ENCODE measurements around the gene NOC2L. TPM values are rescaled to one million over a fixed set of nuclear protein-coding genes. Genes with fewer than 3 reads are reported as not detected.

The NOC2L gene
- total RNA-seq, 1 donor from 2014 or later: 42.5 TPM

DNA sequence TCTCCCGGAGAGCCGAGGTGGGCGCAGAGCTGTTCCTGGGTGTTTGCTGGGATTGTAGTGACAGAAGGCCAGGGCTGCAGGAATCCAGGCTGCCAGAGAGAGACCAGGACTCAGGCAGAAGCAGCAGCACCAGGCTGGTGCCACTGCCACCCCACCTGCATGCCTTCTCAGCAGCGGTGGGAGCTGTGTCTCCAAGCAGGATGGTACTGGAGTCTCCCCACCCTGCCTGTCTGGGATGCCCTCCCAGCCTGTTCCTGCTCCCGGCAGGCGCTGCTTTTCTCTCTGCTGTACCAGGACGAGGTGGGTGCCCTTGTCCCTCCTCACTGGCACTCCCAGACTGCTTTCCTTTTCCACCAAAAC, 45.3 kb upstream of the NOC2L start:
- Histone ChIP-seq H3K27ac (no peak overlapping the region), H3K4me1 (peaks cover 46% of the 10 kb centered on the region), H3K36me3 (no peaks in the 10 kb centered on the region), H3K9me3 (no peaks in the 10 kb centered on the region), H3K27me3 (no peaks in the 10 kb centered on the region), H3K4me3 (no peak overlapping the region)
- intact Hi-C loops (cut with DNase I): no loop called here
- DNase-seq (ENCODE audit: extremely low spot score in 2 of 2): peak in 1 of 2 donors; percentile 81
- TF ChIP-seq POLR2A (IDR thresholded peaks at IDR 0.05) (no peak), POLR2AphosphoS5 (IDR thresholded peaks at IDR 0.05; ENCODE audit: insufficient read depth in 1 of 2, low read depth in 1 of 2) (no peak)
- TF ChIP-seq, protein P1, sequence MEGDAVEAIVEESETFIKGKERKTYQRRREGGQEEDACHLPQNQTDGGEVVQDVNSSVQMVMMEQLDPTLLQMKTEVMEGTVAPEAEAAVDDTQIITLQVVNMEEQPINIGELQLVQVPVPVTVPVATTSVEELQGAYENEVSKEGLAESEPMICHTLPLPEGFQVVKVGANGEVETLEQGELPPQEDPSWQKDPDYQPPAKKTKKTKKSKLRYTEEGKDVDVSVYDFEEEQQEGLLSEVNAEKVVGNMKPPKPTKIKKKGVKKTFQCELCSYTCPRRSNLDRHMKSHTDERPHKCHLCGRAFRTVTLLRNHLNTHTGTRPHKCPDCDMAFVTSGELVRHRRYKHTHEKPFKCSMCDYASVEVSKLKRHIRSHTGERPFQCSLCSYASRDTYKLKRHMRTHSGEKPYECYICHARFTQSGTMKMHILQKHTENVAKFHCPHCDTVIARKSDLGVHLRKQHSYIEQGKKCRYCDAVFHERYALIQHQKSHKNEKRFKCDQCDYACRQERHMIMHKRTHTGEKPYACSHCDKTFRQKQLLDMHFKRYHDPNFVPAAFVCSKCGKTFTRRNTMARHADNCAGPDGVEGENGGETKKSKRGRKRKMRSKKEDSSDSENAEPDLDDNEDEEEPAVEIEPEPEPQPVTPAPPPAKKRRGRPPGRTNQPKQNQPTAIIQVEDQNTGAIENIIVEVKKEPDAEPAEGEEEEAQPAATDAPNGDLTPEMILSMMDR (IDR thresholded peaks at IDR 0.05): no peak

DNA sequence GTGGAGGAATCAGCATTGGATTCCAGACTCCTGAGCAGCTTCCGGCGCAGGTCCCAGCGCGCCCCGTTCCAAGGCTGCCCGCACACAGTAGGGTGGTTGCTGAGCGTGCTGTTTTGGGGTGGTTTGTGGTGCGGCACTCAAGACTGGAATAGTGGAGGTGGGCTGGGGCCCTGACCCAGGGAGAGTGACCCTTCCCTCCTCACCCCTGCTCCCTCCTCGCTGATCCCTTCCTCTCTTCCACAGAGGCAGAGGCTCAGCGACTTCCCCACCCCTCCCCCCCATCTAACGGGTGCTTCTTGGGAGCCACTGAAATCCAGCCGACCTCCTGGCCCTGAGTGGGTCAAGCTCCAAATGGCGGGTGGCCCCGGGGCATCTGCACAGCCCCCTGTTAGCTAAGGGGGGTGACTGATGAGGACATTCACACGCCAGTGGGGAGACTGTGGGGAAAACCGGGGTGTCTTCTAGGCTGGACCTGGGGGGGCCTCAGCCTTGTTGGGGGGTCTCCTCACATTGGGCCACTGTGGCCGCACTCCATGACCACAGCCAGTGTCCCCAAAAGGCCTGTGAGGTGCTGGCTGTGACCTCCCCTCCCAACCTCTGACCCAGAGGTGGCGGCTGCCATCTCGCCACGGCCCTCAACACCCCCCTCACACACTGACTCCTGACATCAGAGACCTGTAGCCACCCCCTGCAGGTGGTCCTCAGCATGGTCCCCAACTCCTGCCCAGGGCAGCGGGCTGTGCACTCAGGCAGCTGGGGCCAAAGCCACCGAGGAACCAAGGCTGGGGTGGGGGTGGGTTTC, 44.8 kb upstream of the NOC2L start:
- no peak for DNase-seq (ENCODE audit: extremely low spot score in 2 of 2)
- Histone ChIP-seq H3K27me3 (no peaks in the 10 kb centered on the region), H3K4me1 (peaks cover 48% of the 10 kb centered on the region)

GRCh38 chr1:1001057-1001783, 42.2 kb upstream of the NOC2L start:
- DNase-seq (ENCODE audit: extremely low spot score in 2 of 2): peak in 1 of 2 donors; percentile 87
- peaks cover 52% of the 10 kb centered on the region for H3K4me1 ChIP-seq
- peak overlapping the region; percentile 99 for H3K27ac ChIP-seq
- intact Hi-C loops (cut with DNase I): no loop called here
- H3K9me3 ChIP-seq: no peaks in the 10 kb centered on the region
- TF ChIP-seq POLR2A (IDR thresholded peaks at IDR 0.05) (no peak), POLR2AphosphoS5 (IDR thresholded peaks at IDR 0.05; ENCODE audit: insufficient read depth in 1 of 2, low read depth in 1 of 2) (no peak)
- TF ChIP-seq, protein P1 (IDR thresholded peaks at IDR 0.05): no peak
- no peaks in the 10 kb centered on the region for H3K27me3 ChIP-seq
- H3K4me3 ChIP-seq: peak overlapping the region; percentile 61 to 73
- H3K36me3 ChIP-seq: no peaks in the 10 kb centered on the region

More for the DNA sequence above, 44.8 kb upstream of the NOC2L start:
- Histone ChIP-seq H3K27ac (no peak overlapping the region), H3K9me3 (no peaks in the 10 kb centered on the region), H3K4me3 (no peak overlapping the region), H3K36me3 (no peaks in the 10 kb centered on the region)
- intact Hi-C loops (cut with DNase I): no loop called here
- TF ChIP-seq POLR2AphosphoS5 (IDR thresholded peaks at IDR 0.05; ENCODE audit: insufficient read depth in 1 of 2, low read depth in 1 of 2): no peak
- TF ChIP-seq, protein P1 (IDR thresholded peaks at IDR 0.05): no peak
- TF ChIP-seq POLR2A (IDR thresholded peaks at IDR 0.05): no peak

DNA sequence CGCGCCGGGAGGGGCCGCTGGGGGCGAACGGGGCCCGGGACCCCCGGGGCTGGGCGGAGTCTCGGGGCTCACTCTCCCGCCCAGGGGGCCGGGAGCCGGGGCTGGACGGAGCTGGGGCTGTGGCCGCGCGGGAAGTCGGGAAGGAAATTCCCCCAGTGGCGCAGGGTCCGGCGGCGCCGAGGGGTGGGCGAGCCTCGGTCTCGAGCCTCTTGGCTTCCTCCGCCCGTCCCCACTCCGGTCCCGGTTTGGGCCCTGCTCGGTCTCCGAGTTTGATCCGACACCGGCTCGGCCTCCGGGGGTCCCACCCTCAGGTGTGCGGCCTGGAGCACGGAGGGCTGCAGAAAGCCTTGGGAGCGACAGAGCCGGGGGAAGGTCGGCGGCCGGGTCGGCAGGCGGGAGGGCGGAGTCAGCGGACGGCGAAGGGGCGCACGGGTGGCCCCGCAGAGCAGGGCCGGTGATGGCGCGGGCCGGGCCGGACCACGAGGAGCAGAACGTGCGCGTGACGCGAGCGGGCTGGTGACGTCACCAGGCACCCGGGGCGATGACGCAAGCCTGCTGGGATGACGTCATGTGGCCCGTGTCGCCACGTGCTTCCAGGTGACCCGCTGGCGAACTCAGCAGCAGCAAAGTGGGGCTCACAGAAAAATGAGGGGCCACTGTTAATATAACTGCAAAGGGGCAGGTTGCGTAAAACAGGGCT, 41.5 kb upstream of the NOC2L start:
- peak in 1 of 2 donors; percentile 89 for DNase-seq (ENCODE audit: extremely low spot score in 2 of 2)
- Histone ChIP-seq H3K4me3 (peak overlapping the region; percentile 61 to 73), H3K9me3 (no peaks in the 10 kb centered on the region), H3K27me3 (no peaks in the 10 kb centered on the region), H3K27ac (peak overlapping the region; percentile 99), H3K36me3 (no peaks in the 10 kb centered on the region), H3K4me1 (peaks cover 45% of the 10 kb centered on the region)
- TF ChIP-seq POLR2A (IDR thresholded peaks at IDR 0.05): peak in 1 of 2 donors; percentile 48
- TF ChIP-seq POLR2AphosphoS5 (IDR thresholded peaks at IDR 0.05; ENCODE audit: insufficient read depth in 1 of 2, low read depth in 1 of 2): peak in 1 of 2 donors; percentile 82
- TF ChIP-seq, protein P1 (IDR thresholded peaks at IDR 0.05): no peak
- intact Hi-C loops (cut with DNase I): no loop called here

All from vagina (tissue), 2 donors.